Caco-2 (cell line): ENCODE data around the gene UNC79. TPM values are rescaled to one million over a fixed set of nuclear protein-coding genes. Genes with fewer than 3 reads are reported as not detected.

Experiments used
- BruUV-seq: library from RNA; stranded (reverse); fragments of 400-500 nt; replicated peaks from 2 replicates; lab custom pipeline; 2021; lab: Mats Ljungman, UMichigan
- CTCF ChIA-PET: fragments of 300-600 bp; sonication (Branson Sonifier 250); formaldehyde crosslinking; loops from one replicate; lab custom pipeline; 2022; ENCODE audit warnings: antibody characterized with exemption; lab: Charles Lee
- POLR2A ChIA-PET: fragments of 300-600 bp; sonication (Branson Sonifier 250); formaldehyde crosslinking; loops from one replicate; lab custom pipeline; 2022; ENCODE audit warnings: antibody characterized with exemption; lab: Charles Lee
- DNase-seq, 2 experiments: peaks; one replicate each; pipeline versions ENCODE4 v3.0.0 to v3.0.0-alpha.2; 2020 to 2022
- H3K27me3 ChIP-seq: replicated peaks from 2 replicates; pipeline ENCODE4 v1.6.0; 2011; ENCODE audit warnings: low read length; ENCODE audit not compliant: control insufficient read depth, insufficient read depth
- H3K36me3 ChIP-seq: 2 replicates; pipeline ENCODE4 v1.5.1; 2011; ENCODE audit warnings: low read length; ENCODE audit not compliant: control insufficient read depth, insufficient read depth
- H3K4me1 ChIP-seq: fragments of 250-450 bp; sonication (Bioruptor Pico); 2 replicates; pipeline ENCODE4 v1.5.1; 2020; ENCODE audit warnings: mild to moderate bottlenecking
- H3K4me3 ChIP-seq: 2 replicates; pipeline ENCODE4 v1.5.1; 2011; ENCODE audit warnings: low read depth, mild to moderate bottlenecking, control low read depth, low read length
- H3K9me3 ChIP-seq: fragments of 250-450 bp; sonication (Bioruptor Pico); 2 replicates; pipeline ENCODE4 v1.5.1; 2020; ENCODE audit warnings: mild to moderate bottlenecking, moderate library complexity
- H3K27ac Mint-ChIP-seq: one replicate; pipeline ENCODE4 v1.8.0; 2022; ENCODE audit warnings: mixed read lengths; ENCODE audit not compliant: unreplicated experiment
- H3K27me3 Mint-ChIP-seq: one replicate; pipeline ENCODE4 v1.8.0; 2022; ENCODE audit warnings: mixed read lengths; ENCODE audit not compliant: insufficient read depth, unreplicated experiment
- H3K36me3 Mint-ChIP-seq: one replicate; pipeline ENCODE4 v1.8.0; 2022; ENCODE audit warnings: mild to moderate bottlenecking, mixed read lengths; ENCODE audit not compliant: insufficient read depth, unreplicated experiment
- H3K4me1 Mint-ChIP-seq: one replicate; pipeline ENCODE4 v1.8.0; 2022; ENCODE audit warnings: low read depth, mixed read lengths; ENCODE audit not compliant: unreplicated experiment
- H3K4me3 Mint-ChIP-seq: one replicate; pipeline ENCODE4 v1.8.0; 2022; ENCODE audit warnings: mild to moderate bottlenecking, moderate library complexity, mixed read lengths; ENCODE audit not compliant: unreplicated experiment
- H3K9me3 Mint-ChIP-seq: one replicate; pipeline ENCODE4 v1.8.0; 2022; ENCODE audit warnings: mixed read lengths; ENCODE audit not compliant: unreplicated experiment
- CTCF ChIP-seq, 2 experiments: fragments of 200-600 bp in 1 of 2; IDR thresholded peaks; 1 replicate in 1 of 2; 2 replicates in 1 of 2; pipeline versions ENCODE4 v1.5.1 to v1.8.0; 2011 to 2022; ENCODE audit warnings: antibody characterized with exemption in 1 of 2, control low read depth in 1 of 2, inconsistent platforms in 1 of 2, low read depth in 1 of 2, low read length in 1 of 2, mild to moderate bottlenecking in 1 of 2, moderate library complexity in 1 of 2; ENCODE audit not compliant: insufficient read depth in 1 of 2, severe bottlenecking in 1 of 2, unreplicated experiment in 1 of 2
- intact Hi-C: fragments of 100-400 bp; cut with micrococcal nuclease; formaldehyde crosslinking; loops from one replicate; pipeline ENCODE4 v1.10.0; 2022; ENCODE audit not compliant: unreplicated experiment
- total RNA-seq: library from RNA; stranded (reverse); gene quantifications from 2 replicates; pipeline ENCODE4 v1.2.3, GENCODE V29; 2022

The UNC79 gene
- total RNA-seq, 1 experiment from 2014 or later: 0.07 TPM

GRCh38 chr14:93544212-93544611, 113.5 kb downstream of the UNC79 start:
- no TSS peak for BruUV-seq
- no peak overlapping the region for H3K27ac Mint-ChIP-seq
- no peak overlapping the region for H3K4me3 Mint-ChIP-seq
- Histone ChIP-seq H3K4me3 (no peak overlapping the region), H3K36me3 (no peaks in the 10 kb centered on the region), H3K27me3 (no peaks in the 10 kb centered on the region), H3K9me3 (no peaks in the 10 kb centered on the region), H3K4me1 (no peaks in the 10 kb centered on the region)
- no peaks in the 10 kb centered on the region for H3K4me1 Mint-ChIP-seq
- intact Hi-C loops: loop anchor here (1.0 kb wide), 1 partner anchor 337 kb away; the partner anchor contains the start of genes GON7 and UBR7
- H3K27me3 Mint-ChIP-seq: peaks cover 11% of the 10 kb centered on the region
- H3K36me3 Mint-ChIP-seq: no peaks in the 10 kb centered on the region
- ChIA-PET CTCF (no interaction called here), POLR2A (no interaction called here)
- H3K9me3 Mint-ChIP-seq: no peaks in the 10 kb centered on the region
- no peak for DNase-seq
- TF ChIP-seq CTCF (IDR thresholded peaks at IDR 0.05; ENCODE audit: insufficient read depth in 1 of 2, low read depth in 1 of 2, low read length in 1 of 2, severe bottlenecking in 1 of 2, unreplicated experiment in 1 of 2): no peak

DNA sequence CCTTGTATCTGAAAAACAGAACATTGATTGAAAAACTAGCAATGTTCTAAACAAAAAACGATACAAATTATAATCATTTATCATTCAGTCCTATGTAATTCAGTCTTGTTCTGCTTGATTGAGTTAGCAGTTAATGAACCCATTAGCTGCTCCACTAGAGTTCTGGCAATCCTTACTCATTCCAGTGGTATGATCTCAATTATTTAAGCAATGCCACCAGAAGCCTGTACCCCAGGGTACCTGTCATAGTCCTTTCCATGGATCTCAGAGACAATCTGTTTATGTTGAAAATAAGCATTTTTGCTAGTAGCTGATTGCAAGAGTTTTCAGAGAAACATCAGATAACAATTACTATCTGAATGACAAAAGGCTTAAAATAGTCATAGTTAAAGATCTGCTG, 115.9 kb downstream of the UNC79 start:
- POLR2A ChIA-PET: no interaction called here
- no TSS peak for BruUV-seq

GRCh38 chr14:93548102-93548843, 117.5 kb downstream of the UNC79 start:
- Histone ChIP-seq H3K27me3 (no peaks in the 10 kb centered on the region), H3K4me1 (no peaks in the 10 kb centered on the region), H3K4me3 (no peak overlapping the region), H3K36me3 (no peaks in the 10 kb centered on the region), H3K9me3 (no peaks in the 10 kb centered on the region)
- no peak for TF ChIP-seq CTCF (IDR thresholded peaks at IDR 0.05; ENCODE audit: insufficient read depth in 1 of 2, low read depth in 1 of 2, low read length in 1 of 2, severe bottlenecking in 1 of 2, unreplicated experiment in 1 of 2)
- Mint-ChIP-seq H3K4me3 (no peak overlapping the region), H3K36me3 (no peaks in the 10 kb centered on the region), H3K27me3 (peaks cover 13% of the 10 kb centered on the region), H3K4me1 (no peaks in the 10 kb centered on the region), H3K27ac (no peak overlapping the region), H3K9me3 (no peaks in the 10 kb centered on the region)
- CTCF ChIA-PET: no interaction called here
- POLR2A ChIA-PET: no interaction called here
- intact Hi-C loops: no loop called here
- no peak for DNase-seq
- no TSS peak for BruUV-seq

More for the DNA sequence above, 115.9 kb downstream of the UNC79 start:
- Mint-ChIP-seq H3K9me3 (no peaks in the 10 kb centered on the region), H3K27ac (no peak overlapping the region), H3K36me3 (no peaks in the 10 kb centered on the region), H3K27me3 (peaks cover 11% of the 10 kb centered on the region), H3K4me1 (no peaks in the 10 kb centered on the region), H3K4me3 (no peak overlapping the region)
- TF ChIP-seq CTCF (IDR thresholded peaks at IDR 0.05; ENCODE audit: insufficient read depth in 1 of 2, low read depth in 1 of 2, low read length in 1 of 2, severe bottlenecking in 1 of 2, unreplicated experiment in 1 of 2): no peak
- Histone ChIP-seq H3K4me1 (no peaks in the 10 kb centered on the region), H3K9me3 (no peaks in the 10 kb centered on the region), H3K27me3 (no peaks in the 10 kb centered on the region), H3K4me3 (no peak overlapping the region), H3K36me3 (no peaks in the 10 kb centered on the region)
- no peak for DNase-seq
- intact Hi-C loops: no loop called here
- CTCF ChIA-PET: interaction anchor here (0.6 kb wide), 1 partner anchor 435 kb away, joined by 5 read pairs; no protein-coding TSS in a partner anchor
